Endothelial cell of umbilical vein (primary cell): ENCODE results near the gene GATA6. TPM values are rescaled to one million over a fixed set of nuclear protein-coding genes. Genes with fewer than 3 reads are reported as not detected.

Experiments
- BruUV-seq: library from RNA; stranded (reverse); fragments of 400-500 nt; replicated peaks from 2 replicates; lab custom pipeline; 2021; lab: Mats Ljungman, UMichigan
- CTCF ChIA-PET: fragments of 300-600, 350-600 bp; sonication (Branson Sonifier 250); formaldehyde crosslinking; loops from one replicate; lab custom pipeline; 2021; ENCODE audit warnings: antibody characterized with exemption, inconsistent platforms; lab: Charles Lee
- POLR2A ChIA-PET: fragments of 300-600, 350-600 bp; sonication (Branson Sonifier 250); formaldehyde crosslinking; loops from one replicate; lab custom pipeline; 2021; ENCODE audit warnings: antibody characterized with exemption, inconsistent platforms; lab: Charles Lee
- DNase-seq: peaks from one replicate; pipeline ENCODE4 v3.0.0-alpha.2; 2011; ENCODE audit warnings: low read depth, low spot score
- FAIRE-seq: peaks from 2 replicates; lab custom pipeline; 2011; peaks lifted over from hg19 to GRCh38; lab: Jason Lieb, UNC
- H2AFZ ChIP-seq: 2 replicates; pipeline ENCODE4 v1.6.0; 2012; ENCODE audit warnings: low read depth, low read length, control low read depth, inconsistent platforms
- H3K27ac ChIP-seq: 2 replicates; pipeline ENCODE4 v1.5.1; 2011; ENCODE audit warnings: low read depth, mild to moderate bottlenecking, control low read depth, low read length, moderate library complexity; ENCODE audit not compliant: insufficient read depth
- H3K27me3 ChIP-seq, 2 experiments: 2 replicates each; pipeline versions ENCODE4 v1.6.0 to v1.6.1; 2011; ENCODE audit warnings: low read length in 2 of 2, mixed read lengths in 1 of 2; ENCODE audit not compliant: control insufficient read depth in 2 of 2, insufficient read depth in 2 of 2
- H3K36me3 ChIP-seq, 2 experiments: 2 replicates in 1 of 2; 3 replicates in 1 of 2; pipeline ENCODE4 v1.5.1; 2011; ENCODE audit warnings: low read length in 2 of 2, mild to moderate bottlenecking in 1 of 2, moderate library complexity in 1 of 2; ENCODE audit not compliant: control insufficient read depth in 2 of 2, insufficient read depth in 2 of 2; ENCODE audit errors: extremely low read depth in 1 of 2
- H3K4me1 ChIP-seq: 3 replicates; pipeline ENCODE4 v1.5.1; 2011; ENCODE audit warnings: mild to moderate bottlenecking, low read length; ENCODE audit not compliant: control insufficient read depth, insufficient read depth; ENCODE audit errors: extremely low read depth
- H3K4me2 ChIP-seq: 2 replicates; pipeline ENCODE4 v1.6.1; 2011; ENCODE audit warnings: low read length, control low read depth, mixed read lengths; ENCODE audit not compliant: insufficient read depth
- H3K4me3 ChIP-seq, 3 experiments: fragments of 200-600 bp in 1 of 3; sonication (generic), shearing (Covaris generic) in 1 of 3; replicated peaks in 1 of 3; 2 replicates each; pipeline ENCODE4 v1.5.1; 2011 to 2016; ENCODE audit warnings: control low read depth in 3 of 3, low read length in 3 of 3, mild to moderate bottlenecking in 2 of 3, inconsistent platforms in 1 of 3, low read depth in 1 of 3, moderate library complexity in 1 of 3; ENCODE audit not compliant: insufficient read depth in 1 of 3
- H3K79me2 ChIP-seq: 2 replicates; pipeline ENCODE4 v1.6.0; 2012; ENCODE audit warnings: low read length, inconsistent platforms; ENCODE audit not compliant: control insufficient read depth, insufficient read depth
- H3K9ac ChIP-seq: replicated peaks from 2 replicates; pipeline ENCODE3; 2011; ENCODE audit warnings: low read length, control low read depth; ENCODE audit not compliant: insufficient read depth; ENCODE audit errors: extremely low read depth
- H3K9me1 ChIP-seq: replicated peaks from 3 replicates; pipeline ENCODE4 v1.6.0; 2011; ENCODE audit warnings: mild to moderate bottlenecking, low read length; ENCODE audit not compliant: control insufficient read depth, insufficient read depth; ENCODE audit errors: extremely low read depth
- H3K9me3 ChIP-seq: replicated peaks from 2 replicates; pipeline ENCODE4 v1.5.1; 2012; ENCODE audit warnings: low read length, inconsistent platforms; ENCODE audit not compliant: control insufficient read depth, insufficient read depth
- H4K20me1 ChIP-seq: replicated peaks from 2 replicates; pipeline ENCODE3; 2011; ENCODE audit warnings: mild to moderate bottlenecking, low read length; ENCODE audit not compliant: control insufficient read depth, insufficient read depth; ENCODE audit errors: extremely low read depth
- CTCF ChIP-seq, 2 donors: IDR thresholded peaks; 1 replicate in 1 of 2; 2 replicates in 1 of 2; pipeline ENCODE4 v1.5.1; 2011; ENCODE audit warnings: low read length in 2 of 2, mild to moderate bottlenecking in 2 of 2, moderate library complexity in 2 of 2, control low read depth in 1 of 2, inconsistent platforms in 1 of 2, low read depth in 1 of 2; ENCODE audit not compliant: insufficient read depth in 1 of 2; ENCODE audit errors: extremely low read depth in 1 of 2
- EZH2 ChIP-seq: IDR thresholded peaks from 2 replicates; pipeline ENCODE4 v1.6.1; 2012; ENCODE audit warnings: borderline replicate concordance, low read depth, mild to moderate bottlenecking, moderate library complexity, low read length, inconsistent platforms; ENCODE audit not compliant: severe bottlenecking
- FOS ChIP-seq: IDR thresholded peaks from 2 replicates; pipeline ENCODE4 v1.6.1; 2011; ENCODE audit warnings: mild to moderate bottlenecking, low read length, moderate library complexity, borderline replicate concordance; ENCODE audit not compliant: insufficient read depth
- GATA2 ChIP-seq: IDR thresholded peaks from 2 replicates; pipeline ENCODE4 v1.7.0; 2011; ENCODE audit warnings: low read depth, mild to moderate bottlenecking, moderate library complexity, mixed read lengths, low read length; ENCODE audit not compliant: insufficient read length, insufficient read depth
- JUN ChIP-seq: IDR thresholded peaks from 2 replicates; pipeline ENCODE4 v1.6.1; 2011; ENCODE audit warnings: borderline replicate concordance, low read depth; ENCODE audit not compliant: insufficient read length, insufficient read depth
- MAX ChIP-seq: IDR thresholded peaks from 2 replicates; pipeline ENCODE4 v1.6.1; 2011; ENCODE audit not compliant: insufficient read depth, insufficient read length
- MYC ChIP-seq: IDR thresholded peaks from one replicate; pipeline ENCODE4 v1.6.1; 2011; ENCODE audit warnings: mild to moderate bottlenecking, low read depth, low read length
- POLR2A ChIP-seq: IDR thresholded peaks from 2 replicates; pipeline ENCODE4 v1.6.1; 2012; ENCODE audit warnings: low read depth, mild to moderate bottlenecking, control low read depth, low read length
- POLR2AphosphoS5 ChIP-seq: IDR thresholded peaks from 2 replicates; pipeline ENCODE4 v1.6.1; 2012; ENCODE audit warnings: low read depth, mild to moderate bottlenecking, control low read depth, low read length, moderate library complexity; ENCODE audit not compliant: insufficient read depth
- dilution Hi-C: fragments of 300-500 bp; cut with MboI; formaldehyde crosslinking; loops from one replicate; pipeline ENCODE4 v1.15.0; 2019; ENCODE audit warnings: low sequenced_read_pairs; ENCODE audit not compliant: extremely low pct_ligation_motif_present
- intact Hi-C: fragments of 100-400 bp; cut with micrococcal nuclease; formaldehyde crosslinking; loops from one replicate; pipeline ENCODE4 v1.10.0; 2022
- polyA plus RNA-seq, 4 experiments: library from polyadenylated mRNA; depleted of rRNA in 3 of 4; stranded (reverse) in 3 of 4; unstranded in 1 of 4; fragments of >200 nt; gene quantifications; 2 replicates each; pipeline versions ENCODE4 v1.2.1 to v1.2.3, GENCODE V29; 2011 to 2012; ENCODE audit warnings: missing spikeins in 1 of 4
- total RNA-seq: library from RNA; stranded (reverse); gene quantifications from 2 replicates; pipeline ENCODE4 v1.2.3, GENCODE V29; 2021

Gene GATA6
- total and polyA plus RNA-seq, 2 donors (not counting 3 experiments of a cell fraction or from before 2014, with no cell fraction given): 4.1 to 14.6 TPM

- Histone ChIP-seq H3K4me2 (no peak overlapping the region), H3K27ac (no peak overlapping the region), H4K20me1 (no peaks in the 10 kb centered on the region), H3K4me1 (peaks cover 8% of the 10 kb centered on the region), H3K9me1 (no peaks in the 10 kb centered on the region), H3K36me3 (no peaks in the 10 kb centered on the region), H2AFZ (no peak overlapping the region), H3K79me2 (no peaks in the 10 kb centered on the region), H3K9ac (no peak overlapping the region), H3K4me3 (no peak overlapping the region), H3K27me3 (no peaks in the 10 kb centered on the region), H3K9me3 (no peaks in the 10 kb centered on the region)
- dilution Hi-C loops: no loop called here
- no peak for TF ChIP-seq MYC
- TF ChIP-seq JUN: no peak
- TF ChIP-seq MAX: no peak
- TF ChIP-seq POLR2AphosphoS5: no peak
- TF ChIP-seq FOS: no peak
- TF ChIP-seq EZH2: no peak
- TF ChIP-seq GATA2: no peak
- no peak for TF ChIP-seq POLR2A
- TF ChIP-seq CTCF (IDR thresholded peaks at IDR 0.05; ENCODE audit: extremely low read depth in 1 of 2, insufficient read depth in 1 of 2, low read depth in 1 of 2, low read length in 2 of 2): no peak
- BruUV-seq: no TSS peak
- ChIA-PET CTCF (interaction anchor here (0.7 kb wide), 1 partner anchor 58 kb away, joined by 3 read pairs; no protein-coding TSS in a partner anchor), POLR2A (no interaction called here)
- DNase-seq (no peak), FAIRE-seq (no peak)
- intact Hi-C loops: no loop called here
Measured at GRCh38 chr18:22223965-22224322, 54.6 kb downstream of the GATA6 start.
